PFSK-1 (cell line): ENCODE measurements around the gene REV3L.

ENCODE experiments used
- POLR2AphosphoS5 ChIP-seq: IDR thresholded peaks from 2 replicates; pipeline ENCODE4 v1.6.1; 2012; ENCODE audit warnings: low read depth, mild to moderate bottlenecking, control low read depth, low read length, moderate library complexity
- REST ChIP-seq, 2 experiments: IDR thresholded peaks; 2 replicates each; pipeline versions ENCODE4 v1.6.1 to v1.8.0; 2011 to 2012; ENCODE audit warnings: low read depth in 2 of 2, low read length in 2 of 2, control low read depth in 1 of 2, inconsistent platforms in 1 of 2, mild to moderate bottlenecking in 1 of 2, moderate library complexity in 1 of 2; ENCODE audit not compliant: insufficient read depth in 1 of 2
- SIN3A ChIP-seq: IDR thresholded peaks from 2 replicates; pipeline ENCODE4 v1.6.1; 2012; ENCODE audit warnings: mild to moderate bottlenecking, low read length, moderate library complexity, borderline replicate concordance; ENCODE audit not compliant: insufficient read depth
- TAF1 ChIP-seq: IDR thresholded peaks from 2 replicates; pipeline ENCODE4 v1.6.1; 2012; ENCODE audit warnings: low read length, control low read depth, borderline replicate concordance; ENCODE audit not compliant: insufficient read depth

- TF ChIP-seq POLR2AphosphoS5 (no peak), SIN3A (no peak), REST (IDR thresholded peaks at IDR 0.05; ENCODE audit: insufficient read depth in 1 of 2, low read depth in 2 of 2, low read length in 2 of 2) (no peak), TAF1 (no peak)
Observed at GRCh38 chr6:111347589-111347988, 135.4 kb downstream of the REV3L start.
